Erythroblast (primary cell): Measurements from ENCODE around the gene CHCHD1.
"Not testable (repeated sequence)": the region's sequence is repeated elsewhere in the genome, so short reads cannot be mapped to it uniquely, and the experiment has no call there.

Experiments
- DNase-seq, 2 experiments: peaks; one replicate each; lab custom pipeline; 2025; lab: John Stamatoyannopoulos, UW
- GATA1 ChIP-seq: IDR thresholded peaks from 2 replicates; pipeline ENCODE4 v1.6.1; 2011; ENCODE audit warnings: low read depth, mild to moderate bottlenecking, control low read depth, low read length, moderate library complexity
- POLR2A ChIP-seq: IDR thresholded peaks from 2 replicates; pipeline ENCODE4 v1.6.1; 2011; ENCODE audit warnings: mild to moderate bottlenecking, low read length

Gene CHCHD1

GRCh38 chr10:73779018-73779417 lies 2.8 kb upstream of the CHCHD1 start:
- no peak for DNase-seq
- TF ChIP-seq GATA1 (no peak), POLR2A (no peak)

- DNase-seq: no peak
- TF ChIP-seq GATA1 (no peak), POLR2A (no peak)
Measured at GRCh38 chr10:73779539-73780197, 2.2 kb upstream of the CHCHD1 start.

GRCh38 chr10:73780301-73780700 lies 1.5 kb upstream of the CHCHD1 start:
- no peak for TF ChIP-seq GATA1
- TF ChIP-seq POLR2A: no peak
- DNase-seq: no peak

GRCh38 chr10:73780966-73781365 lies 882 bp upstream of the CHCHD1 start:
- TF ChIP-seq POLR2A (no peak), GATA1 (no peak)

GRCh38 chr10:73781548-73781878 lies 335 bp upstream of the CHCHD1 start:
- no peak for DNase-seq
- TF ChIP-seq GATA1 (no peak), POLR2A (no peak)

More at GRCh38 chr10:73780966-73781365, 882 bp upstream of the CHCHD1 start:
- DNase-seq: peak; percentile 36 to 45

GRCh38 chr10:73782749-73783085 lies 869 bp downstream of the CHCHD1 start:
- peak; percentile 31 to 48 for DNase-seq
- TF ChIP-seq GATA1 (no peak), POLR2A (no peak)

- peak; percentile 96 to 97 for DNase-seq
- TF ChIP-seq GATA1: no peak
- peak; percentile 74 for TF ChIP-seq POLR2A
Measured at GRCh38 chr10:73785211-73785720, 3.4 kb downstream of the CHCHD1 start, which contains the start of gene ZSWIM8. Gene ZSWIM8, plus strand, starts transcription at chr10:73785606. Its CDS starts 273 bp downstream, at chr10:73785879.

- TF ChIP-seq GATA1 (no peak), POLR2A (no peak)
- DNase-seq: peak; percentile 69 to 80
Measured at GRCh38 chr10:73785721-73786511, 4.1 kb downstream of the CHCHD1 start.

- TF ChIP-seq POLR2A (no peak), GATA1 (no peak)
- no peak for DNase-seq
Measured at GRCh38 chr10:73786512-73786885, 4.7 kb downstream of the CHCHD1 start.

- not testable (repeated sequence) for DNase-seq
Measured at GRCh38 chr10:73787031-73787800, 5.4 kb downstream of the CHCHD1 start.

GRCh38 chr10:73788864-73789658 lies 7.2 kb downstream of the CHCHD1 start:
- TF ChIP-seq POLR2A (no peak), GATA1 (no peak)
- no peak for DNase-seq

- no peak for DNase-seq
- TF ChIP-seq GATA1 (no peak), POLR2A (no peak)
Measured at GRCh38 chr10:73789659-73790055, 7.8 kb downstream of the CHCHD1 start.
